Measurements from ENCODE around the gene RTN4R.
"Not testable (repeated sequence)": the region's sequence is repeated elsewhere in the genome, so short reads cannot be mapped to it uniquely, and the experiment has no call there.

The RTN4R gene

DNA sequence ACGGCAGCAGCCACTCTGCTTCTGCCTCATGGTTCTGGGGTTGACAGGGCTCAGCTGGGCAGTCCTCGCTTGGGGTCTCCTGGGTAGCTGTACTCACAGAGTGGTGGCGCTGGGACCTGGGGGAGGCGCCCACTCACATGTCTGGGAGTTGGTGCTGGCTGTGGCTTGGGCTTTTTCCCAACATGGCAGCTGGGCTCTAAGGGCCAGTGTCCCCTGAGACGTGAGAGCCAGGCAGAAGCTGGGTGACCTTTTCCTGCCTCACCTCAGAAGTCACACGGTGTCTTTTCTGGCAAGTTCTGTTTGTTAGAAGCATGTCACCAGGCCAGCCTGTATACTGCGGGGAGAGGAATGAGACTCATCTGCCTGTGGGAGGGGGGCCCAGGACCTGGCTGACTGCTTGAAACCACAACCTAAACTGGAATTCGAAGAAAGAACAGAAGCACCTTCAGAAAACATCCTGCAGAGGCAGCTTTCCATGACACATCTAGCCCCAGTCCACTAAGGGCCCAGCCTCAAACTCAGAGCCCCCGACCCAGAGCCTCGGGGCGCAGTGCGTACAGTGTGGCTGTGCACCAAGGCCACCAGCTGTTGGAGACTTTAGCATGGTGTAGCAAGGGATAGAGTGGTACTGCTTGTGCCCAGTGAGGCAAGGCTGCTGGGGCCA, 37.2 kb upstream of the RTN4R start:
- DNase-seq, result not testable (repeated sequence)

DNA sequence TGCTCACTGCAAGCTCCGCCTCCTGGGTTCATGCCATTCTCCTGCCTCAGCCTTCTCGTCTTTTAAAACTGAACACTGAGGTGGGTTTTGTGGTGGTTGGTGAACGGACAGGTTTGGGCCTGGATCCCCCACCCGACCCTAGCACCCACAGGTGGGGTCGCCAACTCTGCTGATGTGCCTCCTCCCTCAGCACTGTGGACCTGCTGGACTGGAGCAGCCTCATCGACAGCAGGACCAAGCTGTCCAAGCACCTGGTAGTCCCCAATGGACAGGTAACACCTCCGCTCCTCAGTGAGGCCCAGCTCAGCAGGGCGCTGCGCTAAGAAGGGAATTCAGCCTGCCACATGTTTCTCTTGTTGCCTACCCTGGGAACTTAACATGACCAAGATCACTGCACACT, 36.5 kb upstream of the RTN4R start:
- no peak for DNase-seq

DNA sequence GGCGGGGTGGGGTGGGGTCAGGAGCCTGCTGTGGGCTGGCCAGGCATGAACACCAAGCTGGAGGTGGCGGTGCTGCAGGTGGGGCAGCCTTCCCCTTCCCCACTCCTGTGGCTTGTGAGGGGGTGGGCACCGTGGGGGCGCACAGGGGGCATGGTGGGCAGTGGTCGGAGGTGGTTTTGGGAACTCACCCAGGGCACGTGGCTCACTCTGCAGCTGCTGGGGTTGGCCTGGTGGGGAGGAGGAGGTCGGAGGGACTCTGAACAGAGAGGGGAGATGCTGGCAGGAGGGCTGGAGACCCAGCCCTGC, 35.1 kb upstream of the RTN4R start:
- not testable (repeated sequence) for DNase-seq

DNA sequence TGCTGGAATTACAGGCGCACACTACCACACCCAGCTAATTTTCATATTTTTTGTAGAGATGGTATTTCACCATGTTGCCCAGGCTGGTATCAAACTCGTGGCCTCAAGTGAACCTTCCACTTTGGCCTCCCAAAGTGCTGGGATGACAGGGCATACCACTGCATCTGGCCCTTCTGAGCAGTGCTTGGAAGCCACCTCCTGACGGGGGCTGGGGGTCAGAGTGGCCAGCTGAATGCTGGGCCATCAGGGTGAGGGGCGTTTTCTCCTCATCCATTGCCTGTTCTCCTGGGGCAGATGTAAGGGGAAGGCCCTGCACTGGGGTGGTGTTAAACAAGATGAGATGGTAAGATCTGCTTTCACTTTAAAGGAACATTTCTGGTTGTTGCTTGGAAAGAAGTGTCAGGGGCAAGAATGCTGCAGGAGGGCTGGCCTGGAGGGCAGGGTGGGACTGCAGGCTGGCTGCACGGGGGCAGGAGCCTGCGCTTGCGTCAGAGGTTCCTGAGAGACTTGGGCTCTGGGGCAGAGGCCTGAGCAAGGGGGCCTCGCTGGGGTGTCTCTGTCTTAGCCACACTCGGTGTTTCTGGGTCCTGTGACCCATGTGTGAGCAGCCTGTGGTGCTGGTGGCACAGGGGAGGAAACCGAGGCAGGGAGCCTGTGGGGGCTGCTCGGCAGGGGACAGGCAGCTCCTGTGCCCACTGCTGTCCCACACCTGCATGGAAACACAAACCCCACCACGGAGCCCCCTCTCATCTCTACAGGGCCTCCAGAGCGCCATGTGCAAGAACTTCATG, 34.5 kb upstream of the RTN4R start:
- no peak for DNase-seq

DNA sequence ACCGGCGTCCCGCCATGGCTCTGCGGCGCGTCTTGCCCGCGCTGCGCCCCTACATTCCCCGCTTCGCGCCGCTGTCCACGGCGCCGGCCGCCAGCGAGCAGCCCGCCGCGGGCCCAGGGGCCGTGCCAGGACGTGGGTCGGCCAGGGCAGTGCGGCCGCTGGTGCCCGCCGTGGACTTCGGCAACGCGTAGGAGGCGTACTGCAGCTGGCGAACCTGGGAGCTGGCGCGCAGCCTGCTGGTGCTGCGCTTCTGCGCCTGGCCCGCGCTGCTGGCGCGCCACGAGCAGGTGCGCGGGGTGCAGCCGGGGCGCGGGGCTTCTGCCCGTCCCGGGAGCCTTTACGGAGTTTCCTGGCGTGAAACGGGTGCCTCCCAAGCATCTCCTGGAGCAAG, 31.6 kb upstream of the RTN4R start:
- no peak for DNase-seq

DNA sequence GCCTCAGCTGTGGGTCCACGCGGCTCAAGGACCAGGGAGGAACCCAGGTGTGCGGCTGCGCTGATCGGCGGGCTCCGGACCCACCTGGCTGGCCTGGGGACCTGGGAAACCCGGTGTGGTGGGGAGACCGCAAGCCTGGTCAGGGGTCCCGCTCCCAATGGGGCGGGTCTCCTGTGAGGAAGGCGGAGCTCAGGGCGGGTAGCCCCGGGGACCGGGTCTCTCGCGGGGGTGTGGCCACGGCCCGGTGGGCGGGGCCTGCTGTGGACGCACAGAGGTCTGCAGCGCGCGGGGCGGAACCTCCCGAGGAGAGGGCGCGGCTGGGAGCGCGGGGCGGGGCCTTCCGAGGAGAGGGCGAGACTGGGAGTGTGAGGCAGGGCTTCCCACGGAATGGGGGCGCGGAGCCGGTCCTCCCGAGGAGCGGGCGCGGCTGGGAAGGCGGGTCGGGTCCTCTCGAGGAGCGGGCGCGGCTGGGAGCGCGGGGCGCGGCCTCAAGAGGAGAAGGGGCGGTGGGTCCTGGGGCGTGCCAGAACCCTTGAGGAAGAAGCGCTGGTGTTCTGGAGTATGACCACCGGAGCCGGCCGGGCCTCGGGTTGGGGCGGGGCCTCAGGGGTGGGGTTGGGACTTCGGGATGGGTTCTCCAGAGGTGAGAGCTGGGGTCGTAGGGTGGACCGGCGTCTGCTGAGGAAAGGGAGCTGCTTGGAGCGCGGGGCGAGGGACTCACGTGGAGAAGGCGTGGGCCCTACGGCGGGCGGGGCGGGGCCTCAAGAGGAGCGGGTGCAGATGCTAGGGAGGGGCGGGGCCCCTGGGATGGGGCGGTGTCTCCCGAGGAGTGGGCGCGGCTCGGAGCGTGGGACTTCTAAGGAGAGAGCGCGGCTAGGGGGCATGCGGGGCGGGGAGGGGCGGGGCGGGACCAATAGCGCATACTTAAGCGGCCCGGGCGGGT, 31.0 kb upstream of the RTN4R start:
- DNase-seq, result peak; percentile 48

DNA sequence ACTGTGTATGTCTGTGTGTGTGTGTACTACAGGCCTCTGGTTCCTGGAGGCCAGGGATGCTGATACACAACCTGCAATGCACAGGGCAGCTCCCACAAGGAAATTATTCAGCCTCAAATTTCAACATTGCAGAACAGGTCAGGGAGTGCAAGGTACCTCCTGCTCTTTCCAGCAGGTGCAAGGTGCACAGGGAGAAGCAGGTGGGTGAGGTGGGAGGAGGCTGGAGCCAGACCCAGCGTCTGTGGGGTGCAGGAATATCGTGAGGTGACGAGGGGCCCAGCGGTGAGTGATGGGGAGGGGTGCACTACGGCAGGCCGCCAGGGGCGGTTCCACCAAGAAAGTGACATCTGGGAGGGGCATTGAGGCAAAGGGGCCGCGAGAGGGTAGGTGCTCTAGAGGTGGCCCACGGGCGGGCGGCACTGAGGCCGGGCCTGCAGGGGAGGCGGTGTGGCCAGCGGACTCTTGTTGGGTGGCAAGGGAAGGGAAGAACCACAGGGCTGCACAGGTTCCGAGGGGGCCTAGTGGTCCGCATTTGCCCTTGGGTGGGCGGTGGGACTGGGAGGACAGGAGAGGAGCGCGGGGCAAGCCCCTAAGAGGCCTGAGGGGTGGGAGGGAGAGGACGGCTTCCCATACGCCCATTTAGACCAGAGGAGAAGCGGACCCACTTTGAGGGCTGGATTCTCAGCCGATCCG, 30.1 kb upstream of the RTN4R start:
- no peak for DNase-seq

DNA sequence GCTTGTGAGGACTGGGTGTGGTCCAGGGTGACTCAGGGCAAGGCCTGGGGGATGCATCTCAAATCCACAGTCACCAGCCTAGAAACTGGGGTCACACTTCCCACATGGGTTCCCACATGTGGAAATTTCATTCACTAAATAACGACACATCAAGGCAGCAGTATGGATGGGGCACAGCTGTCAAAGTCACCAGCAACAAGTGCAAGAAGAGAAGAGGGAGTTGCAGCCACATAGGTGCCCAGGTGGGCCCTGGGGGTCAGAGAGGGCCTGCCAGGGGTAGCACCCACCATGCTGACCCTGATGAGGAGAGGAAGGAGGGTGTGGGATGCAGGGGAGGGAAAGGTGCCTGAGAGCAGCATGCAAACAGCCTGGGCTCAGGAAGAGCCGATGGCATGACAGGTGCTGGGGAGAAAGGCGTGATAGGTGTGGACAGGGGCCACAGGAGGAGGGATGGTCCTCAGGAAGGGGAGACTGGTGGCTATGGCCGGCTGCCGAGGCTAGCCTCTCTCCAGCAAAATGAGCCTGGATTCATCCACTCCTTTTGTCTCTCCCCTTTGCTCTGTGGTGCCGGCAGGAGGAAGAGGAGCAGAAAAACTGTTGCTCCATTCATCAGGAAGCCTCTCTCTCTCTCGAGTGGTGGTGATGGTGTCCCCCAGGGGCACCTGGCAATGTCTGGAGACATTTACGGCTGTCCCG, 29.4 kb upstream of the RTN4R start:
- no peak for DNase-seq

DNA sequence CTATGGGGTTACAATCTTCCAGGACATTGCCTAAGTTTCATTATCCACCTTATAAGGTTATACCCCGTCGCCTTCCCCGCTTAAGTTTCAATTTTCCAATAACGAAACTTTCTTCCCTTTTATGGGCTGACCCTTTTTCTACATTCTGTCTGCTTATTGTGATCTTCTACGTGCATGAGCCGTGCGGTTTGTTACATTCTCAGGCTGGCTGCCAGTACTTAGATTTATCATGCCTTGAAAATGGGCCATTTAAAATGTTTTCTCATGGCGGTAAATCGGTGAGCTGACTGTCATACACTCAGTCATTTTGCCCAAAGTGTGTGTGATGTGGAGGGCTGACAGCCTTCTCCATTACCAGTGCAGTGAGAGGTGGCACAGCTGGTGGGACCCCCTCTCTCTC, 28.5 kb upstream of the RTN4R start:
- no peak for DNase-seq

DNA sequence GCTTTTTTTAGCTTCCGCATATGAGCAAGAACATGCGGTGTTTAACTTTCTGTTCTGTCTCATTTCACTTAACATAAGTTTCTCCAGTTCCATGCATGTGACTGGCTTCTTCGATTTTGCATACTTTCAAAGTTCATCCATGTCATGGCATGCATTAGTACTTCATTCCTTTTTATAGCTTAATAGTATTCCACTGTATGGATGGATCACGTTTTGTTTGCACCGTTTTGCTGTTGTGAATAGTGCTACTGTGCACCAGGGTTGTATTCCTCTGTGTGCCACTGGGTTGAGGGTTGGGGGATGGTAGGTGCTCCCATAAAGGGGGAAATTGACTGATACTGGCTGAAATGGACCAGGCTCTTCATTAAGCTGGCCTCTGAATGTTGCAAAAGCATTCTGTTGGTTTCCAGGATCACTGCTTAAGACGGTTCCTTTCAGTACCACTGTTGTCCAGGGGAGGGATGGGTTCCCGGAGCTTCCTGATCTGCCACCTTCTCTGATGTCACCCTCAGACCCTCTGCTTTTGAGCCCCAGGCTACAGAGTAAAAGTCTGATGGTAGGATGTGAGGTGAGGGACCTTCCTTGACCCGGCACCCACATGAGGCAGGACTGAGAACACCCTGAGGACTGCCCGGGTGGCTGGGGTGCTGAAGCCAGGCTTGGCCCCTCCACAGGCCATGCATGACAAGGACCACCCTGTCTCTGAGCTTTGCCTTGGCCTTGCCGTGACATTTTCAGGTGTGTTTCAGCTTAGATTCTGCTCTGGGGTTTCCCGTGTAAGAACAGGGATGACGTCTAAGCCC, 27.3 kb upstream of the RTN4R start:
- DNase-seq, result no peak

DNA sequence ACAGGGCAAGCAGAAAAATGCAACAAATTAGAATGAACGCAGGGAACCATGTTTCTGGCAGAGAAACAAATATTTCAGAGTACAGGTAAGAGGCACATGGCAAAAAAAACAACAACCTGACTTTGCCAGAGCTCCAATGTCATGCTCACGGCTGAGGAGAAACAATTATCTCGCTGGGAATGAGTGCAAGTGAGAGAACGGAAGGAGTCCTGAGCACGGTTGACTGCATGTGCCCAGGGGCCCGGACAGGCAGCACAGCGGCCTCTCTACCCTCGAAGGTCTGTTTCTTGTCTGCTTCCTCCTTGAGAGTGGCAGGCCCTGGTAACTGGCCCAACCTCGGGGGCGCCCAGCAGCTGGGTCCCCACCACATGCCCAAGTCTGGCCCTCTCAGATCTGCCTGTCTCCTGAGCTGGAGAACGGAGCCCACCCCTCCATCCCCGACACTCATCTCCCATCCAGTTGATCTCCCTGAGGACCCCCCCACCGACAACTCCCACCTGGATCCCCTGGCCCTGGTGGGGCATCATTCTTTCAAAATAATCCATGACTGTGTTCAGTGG, 24.6 kb upstream of the RTN4R start:
- no peak for DNase-seq

DNA sequence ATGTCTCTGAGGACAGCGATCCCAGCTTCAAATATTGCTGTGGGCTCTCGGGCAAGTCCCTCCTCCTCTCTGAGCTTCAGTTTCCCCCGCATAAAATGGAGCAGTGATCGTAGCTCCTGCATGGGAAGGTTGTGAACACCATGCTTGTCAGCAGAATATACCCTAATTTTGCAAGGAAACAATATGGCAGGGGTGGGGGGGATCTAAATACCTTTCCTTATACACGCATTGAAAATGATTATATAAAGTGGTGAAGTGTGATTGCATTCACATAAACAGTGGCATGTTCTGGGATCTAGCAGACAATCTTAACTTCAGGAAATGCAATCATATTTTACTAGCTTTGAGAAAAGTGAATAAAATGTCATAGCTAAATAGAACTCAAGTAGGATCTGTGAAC, 24.0 kb upstream of the RTN4R start:
- no peak for DNase-seq

DNA sequence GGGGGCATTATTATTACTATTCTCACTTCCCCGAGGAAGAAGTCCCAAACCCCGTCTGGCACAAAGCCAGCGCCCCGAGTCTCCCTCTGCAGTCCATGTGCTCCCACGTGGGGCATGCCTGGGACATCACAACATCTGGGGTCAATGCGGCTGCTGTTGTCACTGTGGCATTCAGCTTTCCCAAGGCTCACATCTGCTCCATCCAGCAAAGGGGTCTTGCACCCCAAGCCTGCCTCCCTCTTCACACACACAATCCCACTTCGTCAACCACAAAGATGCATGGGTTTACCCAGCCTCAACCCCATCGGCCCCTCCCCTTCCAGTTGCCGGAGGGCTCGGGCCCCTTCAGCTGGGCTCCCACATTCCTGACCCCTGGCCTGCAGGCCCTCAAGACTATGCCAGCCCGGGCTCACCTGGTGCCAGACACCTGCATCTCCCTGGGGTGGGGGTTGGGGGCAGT, 23.5 kb upstream of the RTN4R start:
- no peak for DNase-seq

DNA sequence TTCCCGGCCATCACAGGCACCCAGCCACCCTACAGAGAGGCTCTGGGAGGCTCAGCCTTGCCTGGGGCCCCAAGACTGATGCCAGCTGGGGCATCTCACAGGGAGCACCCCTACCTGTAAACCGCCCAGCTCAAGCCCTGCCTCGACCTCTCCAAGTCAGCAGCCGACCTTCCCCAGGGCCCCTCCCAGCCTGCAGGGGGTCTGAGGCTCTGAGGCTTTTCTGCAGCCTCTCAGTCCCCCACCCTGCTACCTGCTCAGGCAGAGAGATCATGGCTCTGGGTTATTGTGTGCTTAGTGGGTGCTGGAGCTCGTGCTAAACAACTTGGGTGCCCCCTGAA, 23.1 kb upstream of the RTN4R start:
- no peak for DNase-seq

DNA sequence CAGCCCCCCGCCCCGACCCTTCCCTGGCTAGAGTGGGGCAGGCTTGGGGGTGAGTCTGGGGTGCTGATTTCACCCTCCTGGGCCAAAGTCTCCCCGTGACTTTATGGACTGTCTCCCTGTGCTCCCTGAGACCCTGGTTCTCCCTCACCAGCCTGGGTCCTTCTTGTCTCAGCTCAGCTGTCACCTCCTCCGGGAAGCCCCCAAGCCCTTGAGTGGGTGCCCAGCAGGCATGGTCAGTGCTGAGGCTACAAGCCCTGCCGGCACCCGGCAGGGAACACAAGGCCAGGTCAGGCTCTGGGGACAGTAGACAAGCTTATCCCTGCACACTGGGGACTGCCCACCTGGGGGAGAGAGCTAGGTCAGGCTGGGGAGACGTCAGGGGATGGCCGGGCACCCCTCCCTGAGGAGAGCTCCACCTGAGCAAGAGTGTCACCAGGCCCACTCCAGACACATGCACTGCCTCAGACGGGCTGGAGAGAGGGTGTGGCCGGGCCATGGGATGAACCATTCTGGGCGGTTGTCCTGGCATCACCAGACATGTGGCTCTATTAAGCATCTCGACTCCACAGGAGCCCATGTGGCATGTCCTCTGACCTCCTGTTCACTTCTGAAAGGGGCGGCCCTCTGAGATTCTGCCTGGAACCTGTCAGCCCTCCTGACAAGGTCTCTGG, 22.6 kb upstream of the RTN4R start:
- no peak for DNase-seq

DNA sequence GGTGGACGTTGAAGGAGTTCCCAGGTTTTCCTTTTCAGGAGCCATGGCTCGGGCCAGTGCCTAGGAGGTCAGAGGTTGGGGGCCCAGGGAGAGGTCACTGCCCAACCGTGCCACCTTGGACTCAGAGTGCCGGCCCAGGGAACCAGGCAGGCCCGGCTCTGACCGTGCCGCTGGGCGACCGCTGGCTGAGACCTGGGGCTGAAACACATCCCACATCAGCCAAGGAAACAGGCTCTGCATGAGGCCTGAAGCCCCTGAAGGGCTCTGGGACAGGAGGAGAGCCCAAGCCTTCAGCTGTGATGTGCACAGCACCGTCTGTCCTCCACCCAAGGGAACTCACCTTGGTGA, 21.9 kb upstream of the RTN4R start:
- no peak for DNase-seq

DNA sequence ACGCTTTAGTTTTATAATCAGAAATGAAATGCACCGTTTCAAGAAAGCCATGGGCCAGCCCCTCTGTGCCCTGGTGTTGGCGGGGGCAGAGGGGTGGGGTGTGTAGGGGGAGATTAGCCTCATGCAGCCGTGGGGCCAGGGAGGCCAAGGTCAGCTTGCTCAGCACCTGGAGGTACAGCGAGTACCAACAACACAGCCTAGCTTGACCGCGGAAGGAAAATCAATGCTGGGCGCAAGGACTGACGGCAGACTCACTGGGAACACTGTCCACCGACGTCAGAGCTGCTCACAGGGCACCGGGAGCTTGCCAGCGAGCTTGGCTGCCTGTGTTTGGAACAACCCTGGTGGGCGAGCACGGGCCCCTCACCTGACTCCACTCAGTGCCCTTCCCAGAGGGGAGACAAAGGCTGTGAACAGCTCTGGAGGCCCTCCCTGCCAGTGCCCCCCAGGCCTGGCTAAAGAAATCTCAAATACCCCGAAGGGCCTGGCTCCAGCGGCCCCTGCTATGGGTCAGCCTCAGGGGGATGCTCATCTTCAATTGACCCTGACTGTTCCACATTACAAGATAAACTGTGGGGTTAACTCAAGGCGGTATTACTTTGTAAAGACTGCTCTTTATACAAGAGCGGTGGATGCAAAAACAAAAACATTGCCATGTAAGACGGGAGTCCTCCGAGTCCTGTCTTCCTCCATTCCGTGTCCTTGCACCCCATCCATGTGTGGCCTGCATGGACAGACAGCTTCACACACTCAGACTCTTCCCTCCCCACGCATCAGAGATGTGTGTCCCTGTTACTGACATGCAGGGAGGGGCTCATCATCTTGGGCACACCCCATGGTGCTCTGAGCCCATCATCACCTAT, 21.3 kb upstream of the RTN4R start:
- not testable (repeated sequence) for DNase-seq

DNA sequence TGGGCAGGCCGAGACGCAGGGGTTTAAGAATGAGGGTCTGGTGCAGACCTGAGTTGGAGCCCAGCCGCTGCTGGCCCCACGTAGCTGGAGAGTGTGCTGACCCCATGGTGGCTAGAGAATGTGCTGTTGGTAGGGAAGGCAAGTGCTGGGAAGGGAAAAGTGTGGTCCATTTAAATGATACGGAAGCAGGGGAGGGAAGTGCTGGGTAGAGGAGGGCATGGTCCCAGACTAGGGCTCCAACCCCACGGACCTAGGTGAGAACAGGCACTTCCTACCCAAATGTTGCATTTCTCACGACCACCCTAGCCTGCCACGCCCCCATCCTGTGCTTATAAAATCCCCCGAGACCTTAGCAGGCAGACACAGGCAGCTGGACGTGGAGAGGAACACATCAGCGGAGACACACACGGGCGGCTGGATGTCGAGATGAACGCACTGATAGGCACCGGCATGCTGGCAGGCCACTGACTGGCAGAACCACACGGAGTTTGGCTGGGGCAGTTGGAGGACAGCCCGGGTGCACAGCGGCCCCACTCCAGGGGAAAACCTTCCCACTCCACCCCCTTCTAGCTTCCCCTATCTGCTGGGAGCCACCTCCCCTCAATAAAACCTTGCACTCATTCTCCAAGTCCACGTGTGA, 18.8 kb upstream of the RTN4R start:
- DNase-seq, result not testable (repeated sequence)

DNA sequence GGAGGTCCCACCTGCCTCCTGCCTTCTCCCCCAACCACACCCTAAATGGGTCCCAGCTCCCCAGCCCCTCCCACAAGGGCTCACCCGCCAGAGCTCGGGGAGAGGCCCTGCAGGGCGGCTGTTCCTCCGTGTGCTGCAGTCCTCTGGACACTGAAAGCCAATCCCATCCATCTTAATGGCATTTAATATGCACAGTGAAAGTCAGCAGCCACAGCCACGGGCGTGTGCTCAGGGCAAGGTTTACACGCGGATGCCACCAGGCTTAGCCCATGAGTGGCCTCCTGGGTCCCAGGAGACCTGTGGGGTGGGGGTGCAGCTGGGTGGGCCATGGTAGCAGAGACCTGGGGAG, 18.2 kb upstream of the RTN4R start:
- DNase-seq, result not testable (repeated sequence)

All from DMS 273 treated with DMSO at 0.1 percent for 48 hours (cell line).